T follicular helper cell (primary cell): Measurements from ENCODE around the gene CLEC3A.
"Not testable (repeated sequence)": the region's sequence is repeated elsewhere in the genome, so short reads cannot be mapped to it uniquely, and the experiment has no call there.

Experiments
- DNase-seq: peaks from one replicate; pipeline ENCODE4 v3.0.0-alpha.2; 2020; ENCODE audit warnings: low read depth
- total RNA-seq, 2 experiments: gene quantifications; one replicate each; lab custom pipeline; 2026; lab: John Stamatoyannopoulos, UW

The CLEC3A gene
- total RNA-seq, result 0 reads per million in 2 experiments

GRCh38 chr16:78022347-78023060, at the start of gene CLEC3A:
Gene CLEC3A (plus strand): TSS chr16:78022548. CDS start chr16:78022627, 79 bp downstream.
- DNase-seq, result no peak

- DNase-seq, result no peak
Observed at GRCh38 chr16:77974883-77975282, 47.5 kb upstream of the CLEC3A start.

GRCh38 chr16:77975942-77976341, 46.4 kb upstream of the CLEC3A start:
- DNase-seq, result no peak

GRCh38 chr16:77977339-77977738, 45.0 kb upstream of the CLEC3A start:
- DNase-seq, result no peak

- no peak for DNase-seq
Observed at GRCh38 chr16:77985111-77985510, 37.2 kb upstream of the CLEC3A start.

GRCh38 chr16:77986011-77986740, 36.2 kb upstream of the CLEC3A start:
- DNase-seq, result no peak

GRCh38 chr16:77987810-77988209, 34.5 kb upstream of the CLEC3A start:
- DNase-seq, result no peak

GRCh38 chr16:77989846-77990245, 32.5 kb upstream of the CLEC3A start:
- no peak for DNase-seq

GRCh38 chr16:77991701-77992100, 30.6 kb upstream of the CLEC3A start:
- DNase-seq, result no peak

GRCh38 chr16:77992381-77992780, 30.0 kb upstream of the CLEC3A start:
- not testable (repeated sequence) for DNase-seq

GRCh38 chr16:77993111-77993985, 29.0 kb upstream of the CLEC3A start:
- no peak for DNase-seq

- DNase-seq, result no peak
Observed at GRCh38 chr16:77995843-77996455, 26.4 kb upstream of the CLEC3A start.

- DNase-seq, result no peak
Observed at GRCh38 chr16:77998350-77999023, 23.9 kb upstream of the CLEC3A start.

GRCh38 chr16:78001451-78002025, 20.8 kb upstream of the CLEC3A start:
- no peak for DNase-seq

- DNase-seq, result peak; percentile 34
Observed at GRCh38 chr16:78002915-78003538, 19.3 kb upstream of the CLEC3A start.

- DNase-seq, result no peak
Observed at GRCh38 chr16:78004517-78004916, 17.8 kb upstream of the CLEC3A start.

GRCh38 chr16:78005881-78006280, 16.5 kb upstream of the CLEC3A start:
- no peak for DNase-seq

- DNase-seq, result no peak
Observed at GRCh38 chr16:78007121-78007520, 15.2 kb upstream of the CLEC3A start.

GRCh38 chr16:78024159-78024558, 1.8 kb downstream of the CLEC3A start:
- DNase-seq, result no peak

GRCh38 chr16:78025631-78026030, 3.3 kb downstream of the CLEC3A start:
- DNase-seq, result no peak
